A549 (cell line): ENCODE measurements around the gene ATAD5.

Experiments used
- CTCF ChIP-seq: fragments of >200 bp; sonication (Bioruptor Twin); formaldehyde crosslinking; IDR thresholded peaks from 3 replicates; pipeline ENCODE4 v1.5.1; 2016
- RARB ChIP-seq: fragments of 250-450 bp; sonication (Bioruptor Pico); IDR thresholded peaks from 2 replicates; pipeline ENCODE4 v1.8.0; 2021; ENCODE audit warnings: mild to moderate bottlenecking, moderate library complexity

GRCh38 chr17:30922235-30923030 is 90.7 kb downstream of the ATAD5 start:
- TF ChIP-seq CTCF (no peak), RARB (CRISPR knock-in tag) (no peak)
